GM21576 (cell line): ENCODE results near the gene TMTC2.
"Not testable (repeated sequence)": the region's sequence is repeated elsewhere in the genome, so short reads cannot be mapped to it uniquely, and the experiment has no call there.

Source experiments
- ATAC-seq: cut with Tn5 transposase; IDR thresholded peaks from one replicate; pipeline ENCODE4 v1.9.1; 2021; ENCODE audit warnings: mild to moderate bottlenecking, moderate library complexity; ENCODE audit not compliant: unreplicated experiment

TMTC2 gene

DNA sequence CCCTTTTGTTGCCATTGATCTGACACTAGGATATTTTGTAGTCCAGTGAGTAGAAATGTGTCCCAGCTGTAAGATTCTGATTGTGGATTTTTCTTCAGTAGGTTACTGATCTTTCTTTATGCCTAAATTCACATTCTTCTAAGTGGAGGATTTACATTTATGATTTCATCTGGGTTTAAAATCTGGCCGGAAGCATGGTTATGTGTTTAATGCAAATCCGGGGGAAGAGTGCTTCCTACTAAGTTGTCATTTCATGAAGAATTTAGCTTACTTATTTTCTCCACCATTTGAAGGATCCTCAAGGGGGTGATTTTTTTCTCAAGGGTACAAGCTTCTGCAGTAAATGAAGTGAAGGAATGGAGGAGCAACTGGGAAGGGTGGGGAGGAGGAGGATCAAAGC lies 96.7 kb downstream of the TMTC2 start:
- no peak for ATAC-seq

DNA sequence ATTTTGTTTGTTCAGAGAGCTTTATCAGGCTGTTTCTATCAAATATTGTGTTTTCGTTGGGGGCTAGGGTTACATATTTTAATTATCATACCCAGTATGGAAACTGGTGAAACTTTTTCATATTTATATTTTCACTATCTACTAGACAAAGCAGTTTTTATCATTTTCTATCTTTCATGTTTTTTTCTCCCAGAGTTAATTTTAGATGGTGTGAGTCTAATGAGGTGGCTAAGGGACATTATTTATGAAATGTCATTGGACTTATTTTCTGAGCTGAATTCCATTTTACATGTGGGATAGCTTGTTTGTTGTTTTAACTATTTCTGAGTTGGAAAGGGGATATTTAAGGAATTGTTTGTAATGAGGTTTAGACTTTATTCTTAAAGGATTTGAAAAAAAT lies 100.3 kb downstream of the TMTC2 start:
- ATAC-seq: no peak

DNA sequence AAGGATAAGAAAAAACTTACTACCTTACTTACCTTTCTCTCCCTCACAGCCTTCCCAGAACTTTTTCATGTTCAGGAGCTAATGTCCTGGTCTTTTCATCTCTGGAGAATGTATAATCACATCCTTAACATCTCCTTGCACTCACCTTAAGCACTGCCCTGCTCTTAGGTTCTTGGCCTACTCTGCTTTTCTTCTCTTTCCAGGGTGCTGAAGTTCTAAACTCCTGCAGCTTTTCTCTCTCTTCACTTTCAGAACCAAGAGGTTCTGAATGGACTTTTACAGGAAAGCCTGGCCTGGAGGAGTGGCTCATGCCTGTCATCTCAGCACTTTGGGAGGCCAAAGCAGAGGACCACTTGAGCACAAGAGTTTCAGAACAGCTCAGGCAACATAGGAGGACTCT lies 101.9 kb downstream of the TMTC2 start:
- no peak for ATAC-seq

DNA sequence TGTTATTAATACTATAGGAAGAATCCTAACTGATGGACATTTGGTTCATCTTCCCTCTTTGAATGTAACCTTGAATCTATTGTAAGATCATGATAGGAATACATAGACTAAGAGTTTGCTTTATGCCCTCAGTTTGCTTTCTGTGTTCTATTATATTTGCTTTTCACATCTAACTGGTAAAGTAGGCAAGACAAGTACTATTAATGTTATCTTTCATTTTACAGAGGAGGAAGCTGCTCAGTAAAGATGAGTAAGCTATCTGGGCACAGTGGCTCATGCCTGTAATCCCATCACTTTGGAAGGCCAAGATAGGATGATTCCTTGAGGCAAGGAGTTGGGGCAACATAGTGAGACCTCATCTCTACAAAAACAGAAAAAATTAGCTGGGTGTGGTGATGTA lies 103.0 kb downstream of the TMTC2 start:
- ATAC-seq: no peak

DNA sequence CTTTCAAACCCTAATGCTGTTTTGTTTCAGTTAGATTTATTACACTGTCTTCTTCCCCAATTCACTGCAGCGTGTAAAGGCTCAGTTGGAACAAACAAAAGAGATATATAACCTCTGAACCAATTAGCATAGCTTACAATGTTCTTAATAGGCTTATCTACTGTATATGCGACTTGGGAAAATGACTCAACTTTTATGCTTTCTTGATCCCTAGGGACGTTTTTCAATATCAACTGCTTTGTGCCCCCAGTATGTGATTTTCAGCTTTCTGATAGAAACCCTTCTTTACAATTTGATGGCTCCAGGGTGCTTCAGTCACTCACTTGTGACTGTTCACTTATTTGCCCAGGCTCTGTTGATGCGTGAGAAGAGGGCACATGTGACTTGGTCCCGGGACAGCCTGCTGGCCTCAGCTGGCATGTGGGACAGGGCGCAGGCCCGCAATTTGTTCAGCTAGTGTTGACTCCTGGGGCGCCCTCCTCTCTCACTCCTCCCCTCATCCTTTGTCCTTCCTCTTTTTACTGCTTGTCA lies 107.1 kb downstream of the TMTC2 start:
- no peak for ATAC-seq

DNA sequence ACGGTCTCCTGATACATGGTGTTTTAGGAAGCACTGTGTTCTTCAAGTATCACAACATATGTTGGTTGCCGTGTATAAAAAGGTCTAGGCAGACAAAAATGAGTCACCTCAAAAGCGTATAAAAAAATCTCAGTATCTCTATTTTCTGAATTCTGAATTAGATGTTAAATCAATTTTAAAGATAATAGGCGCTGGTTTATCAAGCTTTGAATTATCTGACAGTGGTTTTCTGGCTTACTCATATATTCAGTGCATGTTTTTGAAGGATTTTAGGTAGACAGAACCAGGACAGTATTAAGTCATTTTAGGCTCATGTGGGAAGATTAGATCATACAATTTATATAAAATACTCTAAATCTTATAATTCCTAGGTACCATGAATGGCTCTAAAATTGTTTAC lies 110.8 kb downstream of the TMTC2 start:
- ATAC-seq: no peak

DNA sequence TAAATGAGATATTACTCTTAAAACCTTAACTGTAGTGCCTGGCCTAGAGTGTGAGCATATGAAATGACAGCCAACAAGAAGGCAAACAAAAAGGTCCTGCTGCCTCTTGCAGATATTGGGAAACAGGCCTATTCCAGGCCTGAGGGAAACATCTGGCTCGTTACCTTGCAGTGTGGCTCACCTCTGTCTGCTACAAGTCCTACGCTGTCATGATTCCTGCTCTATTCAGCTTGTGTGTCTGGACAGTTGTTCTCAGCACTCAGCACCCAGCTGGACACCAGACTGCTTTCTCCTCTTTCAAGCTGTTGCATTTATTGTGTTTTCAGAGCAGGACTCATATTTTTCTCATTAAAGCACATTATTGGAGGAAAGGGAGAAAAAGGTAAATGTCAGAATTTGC lies 113.5 kb downstream of the TMTC2 start:
- no peak for ATAC-seq

DNA sequence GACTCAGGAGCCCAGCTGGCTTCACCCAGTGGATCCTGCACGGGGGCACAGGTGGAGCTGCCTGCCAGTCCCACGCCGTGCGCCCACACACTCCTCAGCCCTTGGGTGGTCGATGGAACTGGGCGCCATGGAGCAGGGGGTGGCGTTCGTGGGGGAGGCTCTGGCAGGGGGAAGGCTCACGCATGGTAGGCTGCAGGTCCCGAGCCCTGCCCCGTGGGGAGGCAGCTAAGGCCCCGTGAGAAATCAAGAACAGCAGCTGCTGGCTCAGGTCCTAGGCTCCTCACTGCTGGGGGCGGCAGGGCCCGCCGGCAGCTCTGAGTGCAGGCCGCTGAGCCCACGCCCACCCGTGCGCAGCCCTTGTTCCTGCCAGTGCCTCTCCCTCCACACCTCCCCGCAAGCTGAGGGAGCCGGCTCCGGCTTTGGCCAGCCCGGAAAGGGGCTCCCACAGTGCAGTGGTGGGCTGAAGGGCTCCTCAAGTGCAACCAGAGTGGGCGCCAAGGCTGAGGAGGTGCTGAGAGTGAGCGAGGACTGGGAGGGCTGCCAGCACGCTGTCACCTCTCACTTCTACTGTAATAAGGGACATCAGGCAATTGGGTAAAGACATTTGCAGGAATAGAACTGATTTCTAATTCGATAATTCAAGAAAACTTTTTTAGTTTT lies 115.4 kb downstream of the TMTC2 start:
- ATAC-seq: no peak

DNA sequence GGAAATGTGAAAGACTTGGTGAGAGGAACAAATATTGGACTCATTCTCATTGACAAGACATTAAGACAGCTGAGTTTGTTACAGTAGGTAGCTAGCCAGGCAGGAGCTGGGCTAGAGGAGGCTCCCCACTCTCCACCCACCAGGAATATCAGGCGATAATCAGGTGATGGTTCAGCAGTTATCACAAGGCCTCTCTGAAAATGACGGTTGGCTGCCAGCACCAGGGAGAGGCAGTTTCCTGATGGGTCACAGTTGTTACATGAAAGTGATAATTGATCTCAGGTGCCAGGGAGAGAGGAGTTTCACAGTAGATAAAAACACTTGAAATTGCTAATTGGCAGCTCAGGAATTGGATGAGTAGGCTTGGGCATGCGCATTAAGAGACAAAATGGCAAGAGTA lies 116.5 kb downstream of the TMTC2 start:
- ATAC-seq: no peak

DNA sequence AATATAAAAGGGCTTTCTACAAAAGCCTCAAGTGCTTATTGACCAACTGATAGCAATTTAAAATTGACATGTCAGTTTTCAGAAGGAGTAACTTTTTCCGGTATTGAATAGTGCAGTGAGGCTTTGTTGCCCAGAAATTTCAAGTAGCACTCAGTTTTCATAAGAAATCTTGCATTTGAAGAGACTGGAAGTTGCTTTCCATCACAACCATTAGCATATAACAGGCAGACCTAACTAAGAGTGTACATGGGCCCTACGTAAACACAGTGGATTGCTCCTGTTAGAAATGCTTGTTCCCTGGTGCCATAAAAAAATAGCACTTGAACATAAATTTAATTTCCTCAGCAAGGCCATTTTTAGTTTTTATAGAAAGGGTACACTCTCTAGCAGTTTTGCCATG lies 117.9 kb downstream of the TMTC2 start:
- ATAC-seq: no peak

DNA sequence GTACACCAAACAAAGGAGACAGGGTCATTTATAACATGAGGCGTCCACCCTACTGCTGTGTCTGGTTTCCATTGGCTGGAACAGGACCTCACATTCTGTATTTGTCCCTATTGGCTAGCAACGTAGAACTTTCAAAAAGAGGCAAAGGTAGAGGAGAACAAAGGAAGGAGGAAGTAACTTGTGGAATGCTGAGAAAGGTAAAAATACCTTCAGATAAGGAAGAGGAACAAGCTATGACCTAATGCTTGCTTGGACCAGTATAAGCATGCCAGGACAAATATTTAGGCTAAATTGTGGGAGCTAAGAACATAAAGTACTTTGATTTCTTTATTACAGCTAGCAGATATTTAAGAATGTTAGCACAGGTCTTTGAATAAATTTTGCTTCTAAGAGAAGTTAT lies 118.3 kb downstream of the TMTC2 start:
- ATAC-seq: not testable (repeated sequence)

DNA sequence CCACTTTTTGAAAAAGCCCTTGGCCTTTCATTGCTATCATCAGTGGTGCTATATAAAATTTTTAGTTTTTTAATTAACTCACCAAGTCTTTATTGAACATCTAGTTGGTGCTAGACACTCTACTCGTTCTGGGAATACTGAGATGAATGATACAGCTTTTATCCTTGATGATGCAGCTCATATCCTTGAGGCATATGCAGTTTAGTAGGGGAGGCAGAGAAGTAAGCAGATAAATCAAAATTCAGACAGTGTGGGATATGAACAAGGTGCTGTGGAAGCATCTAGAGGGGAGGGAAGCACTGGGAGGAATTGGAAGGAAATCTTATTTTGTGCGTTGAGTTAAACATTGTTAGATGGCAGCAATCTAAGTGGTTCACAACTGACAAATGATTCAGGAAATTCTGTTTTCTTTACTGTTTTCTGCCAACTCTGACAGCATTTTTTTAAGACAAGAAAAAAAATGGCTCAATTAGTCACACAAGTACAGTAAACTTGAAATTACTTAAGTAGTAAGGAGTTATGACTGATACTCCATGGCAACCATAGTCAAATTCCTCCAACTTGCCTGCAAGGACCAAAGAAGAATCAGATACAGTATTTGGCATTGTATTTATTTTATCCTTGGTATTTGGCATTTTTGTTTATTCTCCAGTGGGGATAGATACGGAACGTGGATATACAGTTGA lies 119.2 kb downstream of the TMTC2 start:
- ATAC-seq: no peak

DNA sequence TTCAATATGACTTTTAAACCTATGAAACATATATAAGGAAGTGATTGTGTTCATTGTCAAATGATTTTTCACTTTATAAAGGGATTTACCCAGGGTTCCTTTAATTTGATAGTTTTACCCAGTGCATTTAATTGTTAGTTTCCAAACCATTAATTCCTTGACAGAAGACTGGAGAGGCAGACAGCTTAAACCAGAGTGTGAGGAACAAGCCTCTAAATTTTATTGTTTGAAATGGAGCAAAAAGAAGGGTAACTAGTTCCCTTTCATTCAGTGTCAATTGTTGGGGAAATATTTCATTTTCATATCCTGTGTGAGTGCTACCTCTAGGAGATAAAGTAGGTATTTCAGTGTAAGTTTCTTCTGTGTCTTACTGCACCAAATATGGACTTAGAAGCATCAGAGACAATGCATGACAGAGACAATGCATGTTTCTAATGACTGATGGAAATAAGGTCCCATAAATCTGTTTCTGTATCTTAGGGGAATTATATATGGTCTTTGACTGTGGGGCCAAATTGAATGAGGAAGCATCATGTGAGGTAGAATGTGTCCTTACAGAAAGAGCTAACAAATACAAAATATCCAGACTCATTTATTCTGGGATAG lies 120.5 kb downstream of the TMTC2 start:
- no peak for ATAC-seq

DNA sequence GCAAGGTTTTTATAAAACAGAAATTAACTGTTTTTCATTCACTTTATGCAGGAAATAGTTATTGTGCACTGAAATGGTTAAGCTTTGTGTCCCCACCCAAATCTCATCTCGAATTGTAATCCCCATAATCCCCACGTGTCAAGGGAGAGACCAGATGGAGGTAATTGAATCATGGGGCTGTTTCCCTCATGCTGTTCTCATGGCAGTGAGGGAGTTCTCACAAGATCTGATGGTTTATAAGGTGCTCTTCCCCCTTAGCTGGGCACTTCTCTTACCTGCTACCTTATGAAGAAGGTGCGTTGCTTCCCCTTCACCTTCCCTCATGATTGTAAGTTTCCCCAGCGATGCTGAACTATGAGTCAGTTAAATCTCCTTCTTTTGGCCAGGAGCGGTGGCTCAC lies 123.9 kb downstream of the TMTC2 start:
- no peak for ATAC-seq

DNA sequence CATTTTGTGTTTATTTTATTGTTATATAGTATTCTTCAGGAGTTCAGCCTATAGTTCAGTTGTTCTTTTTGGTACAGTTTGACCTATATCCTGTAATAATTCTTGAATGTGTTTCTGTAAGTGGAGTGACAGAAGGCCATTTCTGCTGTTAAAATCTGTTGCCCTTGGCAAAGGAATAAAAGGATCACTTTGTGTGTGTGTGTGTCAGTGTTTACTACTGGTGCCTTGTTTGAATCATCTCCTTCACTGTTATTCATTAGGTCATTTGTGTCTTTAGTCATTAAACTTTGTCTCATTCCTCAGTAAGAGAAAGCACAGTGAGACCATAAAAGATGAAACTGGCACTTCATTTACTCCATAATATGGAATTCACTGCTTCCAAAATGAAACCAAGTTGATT lies 130.7 kb downstream of the TMTC2 start:
- ATAC-seq: no peak

DNA sequence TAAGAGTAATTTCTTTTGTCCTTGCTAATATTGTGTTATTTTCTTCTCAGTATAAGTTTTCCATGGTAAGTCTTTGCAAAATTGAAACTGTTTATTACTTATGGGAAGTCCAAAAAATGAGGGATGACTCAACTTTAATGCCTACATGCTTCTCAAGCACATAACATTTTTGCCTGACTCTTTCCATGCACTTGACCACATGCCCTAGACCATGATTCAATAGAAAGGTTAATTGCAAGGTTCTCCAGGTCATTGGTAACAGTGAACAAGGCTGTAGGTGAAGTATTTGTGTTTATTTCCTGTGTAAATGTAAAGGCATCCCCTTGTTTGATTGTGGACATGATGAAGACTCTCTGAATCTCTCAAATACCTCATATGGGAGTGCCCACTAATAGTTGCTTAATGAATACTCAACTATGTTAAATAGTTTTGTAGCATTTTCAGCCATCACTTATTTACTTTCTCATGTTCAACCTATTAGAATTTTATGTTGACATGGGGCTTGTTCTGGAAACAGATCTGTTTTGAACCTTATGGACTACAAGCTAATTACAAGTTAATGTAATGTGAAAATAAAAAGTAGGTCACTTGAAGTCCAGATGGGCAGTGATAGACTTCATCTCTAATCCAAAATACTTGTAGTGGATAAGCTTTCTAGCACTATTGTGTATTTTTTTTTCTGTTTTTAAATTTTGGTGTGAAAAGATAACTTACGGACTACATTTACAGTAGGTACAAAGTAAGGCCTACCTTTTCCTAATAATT lies 131.7 kb downstream of the TMTC2 start:
- ATAC-seq: no peak

DNA sequence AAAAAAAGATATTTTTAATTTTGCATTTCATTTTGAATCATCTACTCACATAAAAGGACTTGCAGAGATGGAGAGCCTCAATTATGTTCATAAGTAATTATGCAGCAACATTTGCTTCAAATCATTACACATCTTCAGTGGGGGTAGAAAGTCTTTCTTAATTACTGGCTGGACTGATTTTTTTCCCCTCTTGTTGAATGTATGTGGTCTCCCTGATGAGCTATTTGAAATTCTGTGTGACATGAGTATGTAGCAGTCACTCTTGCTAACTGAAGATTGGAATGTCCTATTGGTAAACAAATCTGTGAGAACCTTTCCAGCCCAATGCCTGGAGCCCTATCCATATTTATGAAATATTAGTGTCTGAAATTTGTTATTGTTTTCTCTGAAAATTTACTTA lies 139.8 kb downstream of the TMTC2 start:
- ATAC-seq: no peak

DNA sequence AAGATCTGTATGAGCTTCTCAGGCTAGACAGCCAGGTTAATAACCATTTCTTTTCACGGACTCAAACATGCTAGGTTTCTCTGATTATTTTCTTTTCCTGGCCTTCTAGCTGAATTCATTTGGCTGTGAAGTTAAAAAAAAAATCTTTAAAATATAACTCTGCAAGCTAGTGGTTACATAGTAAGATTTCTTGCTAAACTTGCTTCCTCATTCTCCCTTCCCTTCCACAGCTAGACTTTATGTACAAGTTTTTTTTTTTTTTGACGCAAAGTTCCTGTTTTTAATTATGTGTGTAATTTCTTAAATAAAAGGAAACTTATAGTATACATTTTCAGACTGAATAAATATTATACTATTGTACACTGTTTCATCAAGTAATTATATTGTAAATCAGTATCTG lies 145.4 kb downstream of the TMTC2 start:
- no peak for ATAC-seq

DNA sequence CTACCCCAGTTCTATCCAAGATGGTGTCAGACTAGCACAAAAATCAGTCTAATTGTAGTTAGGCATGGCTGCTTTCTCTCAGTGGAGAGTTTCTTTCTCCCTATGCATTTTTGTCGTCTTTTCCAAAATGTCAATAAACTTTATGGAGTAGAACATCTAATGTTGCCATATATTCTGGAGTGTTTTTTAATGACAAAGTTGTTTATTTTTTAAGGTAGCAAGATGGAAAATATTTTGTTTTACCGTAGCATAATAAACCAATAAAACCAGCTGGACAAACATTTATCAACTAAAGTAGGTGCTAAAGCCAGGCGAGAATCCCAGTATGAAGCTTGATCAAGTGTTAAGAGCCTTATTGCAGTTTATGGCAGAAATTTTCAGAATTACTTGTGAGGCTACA lies 146.3 kb downstream of the TMTC2 start:
- ATAC-seq: no peak

DNA sequence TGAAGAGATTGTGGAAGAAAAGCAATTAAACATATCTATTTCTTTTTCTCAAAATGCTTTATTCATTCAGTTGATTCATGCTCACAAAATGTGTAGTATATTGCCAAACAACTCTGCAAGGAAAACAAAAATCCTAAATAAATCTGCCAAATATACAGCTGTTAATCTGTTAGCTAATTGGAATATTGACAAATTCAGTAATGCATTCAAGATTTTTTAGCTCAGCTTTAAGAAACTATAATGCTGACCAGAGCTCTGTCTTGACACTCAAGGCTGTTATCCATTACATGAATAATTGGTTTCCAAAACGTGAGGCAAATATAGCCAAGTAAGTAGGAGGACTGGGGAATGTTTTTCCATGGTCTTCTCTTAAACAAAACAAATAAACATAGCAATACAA lies 146.8 kb downstream of the TMTC2 start:
- ATAC-seq: no peak

DNA sequence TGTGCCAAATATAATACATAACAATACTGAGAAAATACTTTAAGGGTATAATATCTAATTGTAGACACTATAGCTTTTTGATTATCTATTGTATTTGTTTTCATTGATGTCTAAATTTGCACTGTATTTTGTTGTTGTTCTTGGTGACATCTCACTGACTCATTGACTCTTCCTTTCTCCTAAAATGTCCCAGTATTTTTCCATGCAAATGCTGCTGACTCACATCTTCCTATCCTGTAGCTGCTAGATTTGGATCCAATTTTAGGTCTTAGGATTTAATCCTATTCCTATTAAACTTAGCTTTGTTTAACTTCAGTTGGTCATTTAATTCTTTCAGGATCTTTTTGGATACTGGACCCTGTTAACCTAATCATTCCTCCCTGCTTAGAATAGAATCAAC lies 148.5 kb downstream of the TMTC2 start:
- no peak for ATAC-seq

DNA sequence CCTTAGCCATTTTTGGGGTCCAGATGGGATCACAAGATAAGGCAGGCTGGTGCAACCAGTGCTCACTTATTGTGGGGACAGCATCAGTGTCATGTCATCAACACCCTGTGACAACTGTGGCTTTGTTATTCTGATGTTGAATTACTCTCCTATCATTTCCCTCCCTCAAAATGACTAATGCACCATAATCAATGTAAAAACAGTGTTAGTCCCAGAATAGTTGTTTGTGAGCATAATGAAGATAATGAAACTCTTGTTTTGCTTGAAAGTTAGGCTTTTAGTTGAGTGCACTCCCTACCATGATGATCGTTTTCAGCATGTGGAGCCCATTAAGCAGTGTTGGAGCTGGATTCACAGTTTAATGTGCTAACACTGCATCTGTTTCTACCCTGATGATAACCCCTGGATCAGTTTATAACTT lies 151.4 kb downstream of the TMTC2 start:
- ATAC-seq: no peak
